HG02840 (cell line): ENCODE data around the gene TP53TG3F.
"Not testable (repeated sequence)": the region's sequence is repeated elsewhere in the genome, so short reads cannot be mapped to it uniquely, and the experiment has no call there.

Experiments used
- ATAC-seq: cut with Tn5 transposase; IDR thresholded peaks from one replicate; pipeline ENCODE4 v1.9.1; 2021; ENCODE audit warnings: mild to moderate bottlenecking, moderate library complexity, moderate number of reproducible peaks; ENCODE audit not compliant: unreplicated experiment, low FRiP score

The TP53TG3F gene, protein sequence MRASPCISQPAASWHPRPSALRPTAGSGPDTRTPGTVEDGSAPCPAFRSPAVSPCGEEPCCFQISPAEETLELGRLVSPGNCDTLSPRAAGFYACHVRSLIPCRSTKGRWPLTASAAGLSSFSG

DNA sequence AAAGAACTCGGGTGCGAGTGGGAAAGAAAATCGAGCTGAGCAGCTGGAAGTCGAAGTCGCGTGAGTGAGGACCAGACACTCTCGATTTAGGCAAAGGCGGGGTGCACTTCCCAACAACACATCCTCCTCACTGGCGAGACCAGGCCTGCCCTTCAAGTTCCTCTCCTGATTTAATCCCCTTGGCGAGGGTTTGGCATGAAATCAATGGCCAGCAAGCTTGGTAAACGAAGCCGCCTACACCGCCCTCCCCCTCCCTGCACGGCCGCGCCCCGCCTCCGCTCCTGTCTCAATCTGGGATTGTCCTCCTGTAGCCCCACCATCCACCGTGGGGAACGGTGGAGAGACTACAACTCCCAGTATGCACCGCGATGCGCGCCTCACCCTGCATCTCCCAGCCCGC is at the start of gene TP53TG3F:
TP53TG3F (plus strand) TSS at position 301 of the 400 bp plus-strand sequence; CDS start at position 369, 68 bp downstream.
- ATAC-seq, result not testable (repeated sequence)

DNA sequence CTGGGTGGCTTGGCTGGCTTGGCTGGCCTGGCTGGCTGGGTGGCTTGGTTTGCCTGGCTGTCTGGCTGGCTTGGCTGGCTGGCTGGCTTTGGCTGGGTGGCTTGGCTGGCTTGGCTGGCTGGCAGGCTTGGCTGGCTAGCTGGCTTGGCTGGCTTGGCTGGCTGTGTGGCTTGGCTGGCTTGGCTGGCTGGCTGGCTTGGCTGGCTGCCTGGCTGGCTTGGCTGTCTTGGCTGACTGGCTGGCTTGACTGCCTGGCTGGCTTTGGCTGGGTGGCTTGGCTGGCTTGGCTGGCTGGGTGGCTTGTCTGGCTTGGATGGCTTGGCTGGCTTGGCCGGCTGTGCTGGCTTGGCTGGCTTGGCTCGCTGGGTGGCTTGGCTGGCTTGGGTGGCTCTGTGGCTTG is 32.2 kb downstream of the TP53TG3F start:
- ATAC-seq, result not testable (repeated sequence)

DNA sequence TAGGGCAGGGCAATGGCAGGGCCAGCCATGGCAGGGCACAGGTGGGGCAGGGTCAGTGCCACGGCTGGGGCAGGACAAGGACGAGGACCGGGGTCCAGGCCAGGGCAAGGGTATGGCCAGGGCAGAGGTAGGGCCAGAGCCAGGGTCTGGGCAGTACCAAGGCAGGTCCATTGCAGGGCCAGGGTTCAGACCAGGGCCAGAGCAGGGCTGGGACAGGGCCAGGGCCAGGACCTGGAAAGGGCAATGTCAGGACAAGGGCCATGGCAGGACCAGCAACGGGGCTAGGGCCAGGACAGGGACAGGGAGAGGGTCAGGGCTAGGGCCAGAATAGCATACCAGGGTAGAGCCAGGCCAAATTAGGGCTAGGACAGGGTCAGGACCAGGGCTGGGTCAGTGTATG is 47.8 kb downstream of the TP53TG3F start:
- not testable (repeated sequence) for ATAC-seq

DNA sequence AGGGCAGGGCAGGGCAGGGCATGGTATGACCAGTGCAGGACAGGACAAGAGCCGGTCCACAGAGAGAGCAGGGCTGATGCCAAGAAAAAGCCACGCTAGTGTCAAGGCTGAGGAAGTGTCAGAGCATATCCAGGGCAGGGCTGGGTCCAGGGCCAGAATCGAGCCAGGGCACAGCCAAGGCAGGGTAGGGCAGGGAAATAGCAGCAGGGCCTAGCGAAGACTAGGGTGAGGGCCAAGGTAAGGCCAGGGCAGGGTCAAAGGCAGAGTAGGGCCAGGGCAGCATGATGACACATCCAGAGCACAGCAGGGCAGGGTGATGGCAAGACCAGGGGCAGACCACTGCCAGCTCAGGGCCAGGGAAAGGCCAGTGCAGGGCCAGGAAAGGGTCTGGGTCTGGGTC is 49.7 kb downstream of the TP53TG3F start:
- ATAC-seq, result not testable (repeated sequence)

DNA sequence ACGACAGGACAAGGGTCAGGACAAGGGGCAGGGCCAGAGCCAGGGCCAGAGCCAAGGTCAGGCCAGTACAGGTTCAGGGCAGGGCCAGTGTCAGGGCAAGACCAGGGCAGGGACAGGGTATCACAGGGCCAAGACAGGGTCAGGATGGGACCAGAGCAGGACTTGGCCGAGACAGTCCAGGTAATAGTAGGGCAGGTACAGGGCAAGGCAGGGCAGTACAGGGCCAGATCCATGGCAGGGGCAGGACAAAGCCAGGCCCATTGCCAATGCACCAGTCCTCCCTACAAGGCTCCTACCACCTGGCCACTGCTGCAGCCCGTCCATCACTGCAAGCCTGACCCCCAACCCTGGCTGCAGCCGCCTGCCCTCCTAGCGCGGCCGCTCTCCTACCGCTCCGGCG is 50.5 kb downstream of the TP53TG3F start:
- not testable (repeated sequence) for ATAC-seq
